GM12873 (cell line): ENCODE results near the gene CD1E.
A peak's percentile ranks its signal among the peaks of the same experiment; 100 is the strongest.

ENCODE experiments used
- TF ChIP-seq, protein P1 (sequence below): IDR thresholded peaks from 2 replicates; pipeline ENCODE4 v1.5.1; 2012; ENCODE audit warnings: low read depth, mild to moderate bottlenecking, moderate library complexity, low read length, control low read depth; ENCODE audit not compliant: insufficient read depth; ENCODE audit errors: missing control alignments

CD1E gene

GRCh38 chr1:158329733-158330132, 24.0 kb upstream of the CD1E start:
- TF ChIP-seq, protein P1, sequence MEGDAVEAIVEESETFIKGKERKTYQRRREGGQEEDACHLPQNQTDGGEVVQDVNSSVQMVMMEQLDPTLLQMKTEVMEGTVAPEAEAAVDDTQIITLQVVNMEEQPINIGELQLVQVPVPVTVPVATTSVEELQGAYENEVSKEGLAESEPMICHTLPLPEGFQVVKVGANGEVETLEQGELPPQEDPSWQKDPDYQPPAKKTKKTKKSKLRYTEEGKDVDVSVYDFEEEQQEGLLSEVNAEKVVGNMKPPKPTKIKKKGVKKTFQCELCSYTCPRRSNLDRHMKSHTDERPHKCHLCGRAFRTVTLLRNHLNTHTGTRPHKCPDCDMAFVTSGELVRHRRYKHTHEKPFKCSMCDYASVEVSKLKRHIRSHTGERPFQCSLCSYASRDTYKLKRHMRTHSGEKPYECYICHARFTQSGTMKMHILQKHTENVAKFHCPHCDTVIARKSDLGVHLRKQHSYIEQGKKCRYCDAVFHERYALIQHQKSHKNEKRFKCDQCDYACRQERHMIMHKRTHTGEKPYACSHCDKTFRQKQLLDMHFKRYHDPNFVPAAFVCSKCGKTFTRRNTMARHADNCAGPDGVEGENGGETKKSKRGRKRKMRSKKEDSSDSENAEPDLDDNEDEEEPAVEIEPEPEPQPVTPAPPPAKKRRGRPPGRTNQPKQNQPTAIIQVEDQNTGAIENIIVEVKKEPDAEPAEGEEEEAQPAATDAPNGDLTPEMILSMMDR, result peak; percentile 64

DNA sequence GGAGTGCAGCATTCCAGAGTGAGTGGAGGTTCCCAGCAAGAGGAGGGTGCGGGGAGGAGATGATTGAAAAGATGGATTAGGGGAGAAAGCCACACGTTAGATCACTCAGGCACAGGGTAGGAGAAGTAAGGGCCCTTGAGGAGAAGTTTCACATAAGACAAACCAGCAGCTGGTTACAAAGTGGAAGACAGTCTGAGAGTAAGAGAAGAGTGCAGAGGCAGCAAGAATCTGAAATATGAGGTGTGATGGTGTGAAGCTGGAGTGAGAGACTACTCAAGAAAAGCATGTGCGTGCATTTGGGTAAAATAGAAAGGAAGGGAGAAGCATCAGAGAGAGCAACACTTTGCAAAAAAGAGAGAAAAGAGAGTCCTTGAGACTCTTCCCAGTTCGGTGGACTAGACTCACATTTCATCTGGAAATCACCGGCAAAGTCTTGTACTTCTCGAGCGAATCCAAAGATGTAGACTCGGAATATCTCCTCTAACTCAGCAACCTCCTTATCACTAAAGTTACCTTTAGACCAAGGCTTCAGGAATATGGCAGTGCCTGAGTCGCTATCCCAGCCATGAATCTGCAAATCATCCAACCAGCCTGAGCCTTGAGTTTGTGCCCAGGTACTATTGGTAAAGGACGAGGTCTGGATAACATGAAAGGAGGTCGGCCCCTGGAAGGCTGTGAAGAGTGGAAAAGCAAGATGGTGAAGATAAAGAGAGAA, 23.1 kb upstream of the CD1E start:
- TF ChIP-seq, protein P1, result no peak

GRCh38 chr1:158331106-158331425, 22.6 kb upstream of the CD1E start:
- TF ChIP-seq, protein P1, result no peak

GRCh38 chr1:158331481-158332150, 22.1 kb upstream of the CD1E start, which contains the start of gene CD1B:
CD1B (minus strand) TSS chr1:158331531; CDS start chr1:158331423, 108 bp downstream.
- TF ChIP-seq, protein P1, result no peak

DNA sequence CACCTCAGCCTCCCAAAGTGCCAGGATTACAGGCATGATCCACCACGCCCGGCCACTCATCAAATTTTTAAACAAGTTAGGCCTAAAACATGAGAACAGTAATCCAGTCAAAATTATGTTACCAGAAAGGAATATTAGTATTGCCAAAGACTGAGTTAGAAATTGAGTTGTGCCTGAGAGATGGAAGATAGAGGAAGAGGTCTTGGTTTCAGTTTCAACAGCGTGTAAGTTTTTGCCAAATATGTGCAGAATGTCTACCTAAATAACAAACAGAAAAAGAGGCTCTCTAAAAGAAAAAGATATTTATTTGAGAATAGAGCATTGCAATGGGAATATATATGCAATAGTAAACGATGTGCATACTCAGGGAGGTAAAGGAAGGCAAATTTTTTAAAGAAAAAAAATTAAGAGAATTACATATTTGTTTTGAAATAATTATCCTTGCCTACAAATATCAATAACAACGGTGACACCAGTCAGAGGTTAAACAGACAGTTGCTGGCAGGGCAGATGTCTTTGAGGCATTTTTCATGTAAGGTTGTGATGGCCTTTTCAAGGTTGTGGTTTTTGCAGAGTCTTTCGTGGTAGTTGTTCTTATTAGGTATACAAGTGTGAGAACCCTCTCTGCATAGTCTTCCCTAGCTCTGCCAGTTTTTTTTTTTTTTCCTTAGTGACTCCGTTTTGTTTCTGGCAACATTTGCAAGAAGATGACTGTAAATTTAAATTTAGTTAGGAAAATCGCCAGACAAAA, 20.1 kb upstream of the CD1E start:
- TF ChIP-seq, protein P1, result no peak

- TF ChIP-seq, protein P1, result no peak
Observed at GRCh38 chr1:158334526-158335212, 19.0 kb upstream of the CD1E start.

DNA sequence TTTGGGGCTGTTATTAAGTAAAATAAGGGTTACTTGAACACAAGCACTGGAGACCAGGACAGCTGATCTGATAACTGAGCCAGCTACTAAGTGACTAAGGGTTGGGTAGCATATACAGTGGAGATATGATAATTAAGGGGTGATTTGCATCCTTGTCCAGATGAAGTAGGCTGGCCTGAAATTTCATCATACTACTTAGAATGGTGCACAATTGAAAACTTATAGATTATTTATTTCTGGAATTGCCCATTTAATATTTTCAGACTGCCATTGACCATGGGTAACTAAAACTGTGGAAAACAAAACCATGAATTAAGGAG, 18.5 kb upstream of the CD1E start:
- TF ChIP-seq, protein P1, result no peak
